Glomerular visceral epithelial cell (primary cell): ENCODE data around the gene PAX7.
A peak's percentile ranks its signal among the peaks of the same experiment; 100 is the strongest.
"Not testable (repeated sequence)": the region's sequence is repeated elsewhere in the genome, so short reads cannot be mapped to it uniquely, and the experiment has no call there.

Experiments
- DNase-seq: peaks from one replicate; pipeline ENCODE4 v3.0.0-alpha.2; 2016; ENCODE audit errors: extremely low spot score

PAX7 gene

GRCh38 chr1:18630511-18631495 is at the start of gene PAX7:
Gene PAX7, plus strand, starts transcription at chr1:18630846. Its CDS starts 758 bp downstream, at chr1:18631604.
- DNase-seq = no peak

GRCh38 chr1:18581420-18581880 is 49.2 kb upstream of the PAX7 start:
- DNase-seq = peak; percentile 37

DNA sequence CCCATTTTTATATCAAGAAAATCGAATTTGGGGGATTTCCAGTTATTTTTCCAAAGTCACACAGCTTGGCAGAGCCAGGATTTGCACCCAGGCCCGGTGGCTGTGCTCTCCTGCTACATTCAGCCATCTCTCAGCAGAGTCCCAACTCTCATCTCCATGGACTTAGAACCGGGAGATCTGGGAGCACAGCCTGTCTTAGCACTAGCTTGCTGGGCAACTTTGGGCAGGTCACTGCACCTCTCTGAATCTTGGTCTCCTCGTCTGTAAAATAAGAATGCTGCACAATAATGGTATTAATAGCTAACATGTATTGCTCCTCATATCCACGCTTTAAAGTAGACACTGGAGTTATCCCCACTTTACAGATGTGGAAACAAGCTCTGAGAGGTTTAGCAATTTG is 47.8 kb upstream of the PAX7 start:
- DNase-seq = no peak

DNA sequence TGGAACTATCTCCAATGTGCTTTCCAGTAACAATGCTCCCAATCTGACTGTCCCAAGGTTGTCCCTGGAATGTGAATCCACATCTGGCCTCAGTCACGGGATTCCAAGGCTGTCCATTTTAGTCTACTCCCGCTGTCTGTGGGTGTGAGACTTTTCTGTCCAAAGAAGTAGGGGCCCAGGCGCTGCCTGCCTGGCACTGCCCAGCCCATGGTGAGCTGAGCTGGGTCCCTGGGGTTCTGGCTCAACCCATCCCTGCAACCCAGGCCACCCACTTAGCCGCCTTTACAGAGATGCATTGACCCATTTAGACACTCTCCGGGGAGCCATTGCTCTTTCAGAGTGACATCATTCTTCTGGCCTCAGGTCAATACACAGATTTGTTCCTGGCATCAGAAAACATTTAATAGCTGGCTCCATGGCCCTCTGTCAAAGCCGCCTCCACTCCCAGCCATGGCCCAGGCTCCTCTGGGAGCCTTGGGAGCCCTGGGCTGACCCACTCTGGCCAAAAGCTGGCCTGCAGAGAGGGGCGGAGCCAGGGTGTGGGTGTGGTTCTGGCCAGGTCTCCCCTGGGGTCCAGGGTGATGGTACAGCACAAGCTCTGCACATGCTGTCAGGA is 47.2 kb upstream of the PAX7 start:
- DNase-seq = no peak

DNA sequence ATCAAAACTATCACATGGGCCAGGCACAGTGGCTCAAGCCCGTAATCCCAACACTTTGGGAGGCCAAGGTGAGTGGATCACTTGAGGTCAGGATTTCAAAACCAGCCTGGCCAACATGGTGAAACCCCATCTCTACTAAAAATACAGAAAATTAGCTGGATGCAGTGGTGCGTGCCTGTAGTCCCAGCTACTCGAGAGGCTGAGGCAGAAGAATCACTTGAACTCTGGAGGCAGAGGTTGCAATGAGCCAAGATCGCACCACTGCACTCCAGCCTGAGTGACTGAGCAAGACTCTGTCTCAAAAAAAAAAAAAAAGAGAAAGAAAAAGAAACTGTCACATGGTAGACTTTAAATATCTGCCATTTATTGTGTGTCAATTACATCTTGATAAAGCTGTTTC is 44.6 kb upstream of the PAX7 start:
- DNase-seq = not testable (repeated sequence)

DNA sequence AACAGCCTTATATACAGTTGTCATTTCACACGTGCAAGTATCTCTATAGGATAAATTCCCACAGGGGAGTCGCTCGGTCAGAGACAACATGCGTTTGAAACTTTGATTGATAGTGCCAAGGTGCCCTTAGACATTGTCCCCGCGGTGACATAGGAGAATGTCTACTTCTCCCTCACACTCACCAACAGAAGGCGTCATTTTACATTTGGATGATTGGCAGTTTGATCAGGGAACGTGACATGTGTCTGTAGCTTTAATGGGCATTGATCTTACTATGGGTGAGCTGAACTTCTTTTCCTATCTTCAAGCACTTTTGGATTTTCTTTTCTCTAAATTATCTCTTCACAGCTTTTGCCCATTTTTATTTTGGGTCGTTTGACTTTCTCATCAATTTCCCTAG is 42.6 kb upstream of the PAX7 start:
- no peak for DNase-seq

- no peak for DNase-seq
Measured at GRCh38 chr1:18592368-18592767, 38.3 kb upstream of the PAX7 start.

GRCh38 chr1:18597160-18598042 is 33.2 kb upstream of the PAX7 start:
- DNase-seq = peak; percentile 44

GRCh38 chr1:18599086-18599485 is 31.6 kb upstream of the PAX7 start:
- no peak for DNase-seq

DNA sequence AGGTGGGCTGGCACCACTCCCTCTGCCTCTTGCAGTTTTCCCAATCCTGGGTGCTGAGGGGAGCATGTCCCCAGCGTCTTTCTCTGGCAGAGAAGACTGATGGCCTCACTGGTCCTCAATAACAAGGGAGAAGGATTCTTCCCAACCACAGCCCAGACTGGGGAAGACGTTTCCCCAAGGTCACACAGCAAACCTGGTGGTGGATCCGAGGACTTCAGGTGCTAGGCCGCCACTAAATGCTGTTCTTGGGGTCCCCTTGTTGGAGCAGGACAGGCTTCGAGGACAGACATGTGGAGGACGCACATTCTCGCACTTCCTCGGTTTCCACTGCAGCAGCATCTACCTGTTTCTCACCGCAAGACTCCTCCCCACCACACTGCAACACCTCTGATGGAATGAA is 30.9 kb upstream of the PAX7 start:
- no peak for DNase-seq

DNA sequence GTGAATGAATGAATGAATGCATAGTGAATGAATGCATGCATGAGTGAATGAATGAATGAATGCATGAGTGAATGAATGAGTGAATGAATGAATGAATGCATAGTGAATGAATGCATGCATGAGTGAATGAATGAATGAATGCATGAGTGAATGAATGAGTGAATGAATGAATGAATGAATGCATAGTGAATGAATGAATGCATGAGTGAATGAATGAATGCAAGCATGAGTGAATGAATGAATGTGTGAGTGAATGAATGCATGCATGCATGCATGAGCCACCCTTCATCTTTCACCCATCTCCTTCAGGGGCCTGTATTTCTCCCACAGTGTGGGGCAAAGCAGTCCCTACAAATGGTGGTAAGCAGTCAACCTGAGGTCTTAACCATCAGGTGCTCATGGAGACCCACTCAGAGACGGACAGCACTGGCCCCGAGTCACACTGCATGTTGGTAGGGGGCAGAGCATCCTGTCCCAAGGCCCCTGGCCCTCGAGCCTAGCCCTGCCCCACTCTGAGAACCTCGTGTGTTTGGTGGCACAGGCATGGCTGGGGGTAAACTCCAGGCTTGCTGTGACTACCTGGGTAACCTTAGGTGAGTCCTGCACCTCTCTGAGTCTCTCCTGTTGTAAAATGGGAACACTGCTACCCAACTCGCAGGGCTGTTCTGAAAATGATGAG is 28.0 kb upstream of the PAX7 start:
- no peak for DNase-seq

DNA sequence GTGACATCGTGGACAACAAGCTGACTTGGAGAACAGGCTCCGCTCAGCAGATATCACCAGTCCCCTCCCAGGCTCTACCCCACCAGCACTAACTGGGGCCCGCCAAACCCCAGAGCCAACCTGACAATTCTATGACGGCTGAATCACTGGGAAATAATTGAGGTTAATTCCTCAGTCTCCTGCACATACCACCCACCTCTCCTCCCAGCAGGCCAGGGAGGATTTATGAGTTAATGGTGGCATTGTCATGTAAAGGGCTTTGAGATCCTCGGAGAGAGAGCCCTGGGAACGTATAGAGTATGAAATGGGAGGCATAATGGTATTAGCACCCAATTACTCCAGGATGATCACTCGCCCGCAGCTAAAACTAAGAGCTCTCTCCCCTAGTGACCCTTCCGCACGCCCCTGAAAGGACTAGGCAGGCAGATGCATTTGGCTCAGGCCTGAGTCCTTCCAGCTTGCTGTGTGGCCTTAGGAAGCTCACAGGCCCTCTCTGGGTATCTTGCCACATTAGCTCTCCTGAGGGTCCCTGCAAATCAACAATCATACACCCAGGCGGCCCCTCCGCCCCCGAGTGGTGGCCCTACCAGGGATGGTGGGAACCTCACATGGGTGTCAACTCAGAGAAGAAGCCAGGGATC is 27.3 kb upstream of the PAX7 start:
- DNase-seq = no peak

- DNase-seq = no peak
Measured at GRCh38 chr1:18606443-18607288, 24.0 kb upstream of the PAX7 start.

- no peak for DNase-seq
Measured at GRCh38 chr1:18607289-18607760, 23.3 kb upstream of the PAX7 start.

GRCh38 chr1:18608534-18608933 is 22.1 kb upstream of the PAX7 start:
- no peak for DNase-seq

- no peak for DNase-seq
Measured at GRCh38 chr1:18611311-18611710, 19.3 kb upstream of the PAX7 start.

DNA sequence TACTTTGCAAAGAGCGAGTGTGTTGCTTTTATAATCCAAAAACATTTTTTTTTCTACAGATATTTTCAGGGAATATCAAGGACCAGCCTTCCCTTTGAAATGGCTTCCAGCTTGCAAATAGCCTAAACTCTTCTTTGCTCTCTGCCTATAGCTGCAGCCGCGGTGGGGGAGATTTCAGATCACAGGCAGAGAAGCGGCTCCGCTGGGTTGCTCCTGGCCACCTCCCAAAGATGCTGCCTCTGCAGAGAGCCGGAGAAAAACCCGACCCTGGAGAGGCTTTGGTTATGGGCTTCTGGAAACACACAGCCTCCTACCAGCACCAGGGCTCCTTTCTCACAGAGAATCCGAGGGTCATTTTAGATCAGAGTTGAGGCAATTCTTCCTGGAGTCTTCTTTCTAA is 18.6 kb upstream of the PAX7 start:
- DNase-seq = no peak

DNA sequence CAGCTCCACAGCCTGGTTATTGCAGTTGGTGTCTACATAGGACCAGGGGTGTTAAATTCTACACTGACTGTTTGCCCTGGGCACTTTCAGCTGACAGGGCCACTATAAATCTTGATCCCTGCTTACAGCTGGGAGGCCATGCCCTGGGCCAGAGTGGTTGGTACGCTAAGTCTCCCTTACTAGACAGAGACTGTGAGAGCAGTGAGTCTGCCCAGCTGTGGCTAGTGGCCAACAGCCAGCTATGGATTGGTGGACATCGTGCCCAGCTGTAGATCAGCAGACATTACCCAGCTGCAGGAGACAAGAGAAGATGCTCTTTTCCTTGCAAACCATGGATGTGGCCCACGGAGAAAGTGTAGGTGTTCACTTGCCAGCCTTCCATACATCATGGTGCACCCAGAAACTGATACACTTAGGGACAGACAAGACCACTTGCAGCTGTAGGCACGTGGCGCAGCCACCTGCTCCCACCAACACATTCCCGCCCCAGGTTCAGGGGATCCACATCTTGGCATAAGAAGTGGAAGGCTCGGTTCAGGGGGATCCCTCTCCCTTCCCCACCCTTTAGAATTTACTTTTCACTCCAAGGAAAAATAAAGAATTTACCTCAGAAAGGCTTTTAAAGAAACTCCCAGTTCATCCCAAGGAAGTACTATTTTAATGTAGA is 16.4 kb upstream of the PAX7 start:
- DNase-seq = no peak
